HCT116 (cell line): ENCODE data around the gene TRH.

ENCODE experiments used
- ATF3 ChIP-seq: IDR thresholded peaks from 2 replicates; pipeline ENCODE4 v1.6.1; 2012
- CEBPB ChIP-seq: IDR thresholded peaks from 2 replicates; pipeline ENCODE4 v1.6.1; 2012; ENCODE audit warnings: low read depth
- CTCF ChIP-seq, 3 experiments: fragments of 200-600 bp in 1 of 3; sonication (generic) in 1 of 3; IDR thresholded peaks in 2 of 3; conservative IDR thresholded peaks in 1 of 3; 2 replicates each; pipeline ENCODE4 v1.5.1; 2012 to 2017; ENCODE audit warnings: low read depth in 2 of 3, low read length in 2 of 3, antibody characterized with exemption in 1 of 3, borderline replicate concordance in 1 of 3, control low read depth in 1 of 3, mild to moderate bottlenecking in 1 of 3, mixed read lengths in 1 of 3, mixed run types in 1 of 3, moderate library complexity in 1 of 3; ENCODE audit not compliant: insufficient read depth in 1 of 3
- MAX ChIP-seq: IDR thresholded peaks from 2 replicates; pipeline ENCODE4 v1.6.1; 2012
- POLR2A ChIP-seq: IDR thresholded peaks from 2 replicates; pipeline ENCODE4 v1.7.0; 2011; ENCODE audit warnings: borderline replicate concordance; ENCODE audit not compliant: insufficient read depth, insufficient read length; ENCODE audit errors: extremely low read depth
- POLR2AphosphoS5 ChIP-seq: IDR thresholded peaks from 2 replicates; pipeline ENCODE4 v1.6.1; 2011; ENCODE audit warnings: mild to moderate bottlenecking, low read depth, low read length, moderate library complexity
- RAD21 ChIP-seq: IDR thresholded peaks from 2 replicates; pipeline ENCODE4 v1.6.1; 2012; ENCODE audit warnings: low read depth, mild to moderate bottlenecking
- REST ChIP-seq: IDR thresholded peaks from 2 replicates; pipeline ENCODE4 v1.6.1; 2012; ENCODE audit warnings: low read depth
- TCF7L2 ChIP-seq: IDR thresholded peaks from 2 replicates; pipeline ENCODE4 v1.7.0; 2011; ENCODE audit warnings: borderline replicate concordance, inconsistent platforms; ENCODE audit not compliant: insufficient read depth, insufficient read length; ENCODE audit errors: extremely low read depth
- ZNF274 ChIP-seq: fragments of 200-500 bp; sonication (Bioruptor generic); IDR thresholded peaks from 2 replicates; pipeline ENCODE4 v1.6.1; 2014; ENCODE audit warnings: mild to moderate bottlenecking, low read depth, low read length, inconsistent platforms

GRCh38 chr3:129943020-129943419 lies 31.5 kb upstream of the TRH start:
- no peak for TF ChIP-seq MAX
- no peak for TF ChIP-seq CTCF (IDR thresholded peaks at IDR 0.05 in 2 of 3, conservative IDR thresholded peaks at IDR 0.05 in 1 of 3; ENCODE audit: borderline replicate concordance in 1 of 3, insufficient read depth in 1 of 3, low read depth in 2 of 3, low read length in 2 of 3)
- TF ChIP-seq POLR2AphosphoS5, result no peak
- TF ChIP-seq POLR2A, result no peak
- no peak for TF ChIP-seq ZNF274
- no peak for TF ChIP-seq RAD21
- no peak for TF ChIP-seq ATF3
- TF ChIP-seq REST, result no peak
- TF ChIP-seq TCF7L2, result no peak
- TF ChIP-seq CEBPB, result no peak
